Uterus (tissue), 4 donors: ENCODE data around the gene DOC2B. TPM values are rescaled to one million over a fixed set of nuclear protein-coding genes. Genes with fewer than 3 reads are reported as not detected.

Source experiments
- DNase-seq, 2 donors: peaks; one replicate each; pipeline ENCODE4 v3.0.0-alpha.2; 2019 to 2020
- H3K27ac ChIP-seq, 2 donors: fragments of 200-600 bp; sonication (generic); 1 replicate in 1 of 2; 2 replicates in 1 of 2; pipeline ENCODE4 v1.5.1; 2016 to 2018
- H3K27me3 ChIP-seq, 2 donors: fragments of 200-600 bp; sonication (generic); one replicate each; pipeline ENCODE4 v1.5.1; 2018 to 2019; ENCODE audit warnings: control low read depth in 1 of 2
- H3K36me3 ChIP-seq, 2 donors: fragments of 200-600 bp; sonication (generic); one replicate each; pipeline ENCODE4 v1.5.1; 2019; ENCODE audit warnings: control low read depth in 1 of 2
- H3K4me1 ChIP-seq, 2 donors: fragments of 200-600 bp; sonication (generic); one replicate each; pipeline ENCODE4 v1.5.1; 2018 to 2019; ENCODE audit warnings: control low read depth in 1 of 2
- H3K4me3 ChIP-seq, 2 donors: fragments of 200-600 bp; sonication (generic); 1 replicate in 1 of 2; 2 replicates in 1 of 2; pipeline ENCODE4 v1.5.1; 2018 to 2019; ENCODE audit warnings: mild to moderate bottlenecking in 1 of 2
- H3K9me3 ChIP-seq, 2 donors: fragments of 200-600 bp; sonication (generic); one replicate each; pipeline ENCODE4 v1.5.1; 2019; ENCODE audit warnings: control low read depth in 1 of 2
- CTCF ChIP-seq, 4 experiments: fragments of 200-600 bp in 2 of 4; fragments of 450-650 bp in 2 of 4; sonication (generic) in 2 of 4; IDR thresholded peaks; one replicate each; pipeline ENCODE4 v1.5.1; 2016 to 2019; ENCODE audit warnings: antibody characterized with exemption in 4 of 4, mild to moderate bottlenecking in 2 of 4, moderate library complexity in 1 of 4
- POLR2A ChIP-seq, 2 donors: fragments of 450-650 bp; IDR thresholded peaks; one replicate each; pipeline ENCODE4 v1.6.1; 2016; ENCODE audit warnings: antibody characterized with exemption in 2 of 2, mild to moderate bottlenecking in 1 of 2, moderate library complexity in 1 of 2
- intact Hi-C: fragments of 100-400 bp; cut with DNase I; formaldehyde crosslinking; loops from one replicate; pipeline ENCODE4 v1.15.1; 2023; ENCODE audit warnings: low total_unique reads
- total RNA-seq, 4 donors: library from RNA; depleted of rRNA in 3 of 4; stranded (reverse); fragments of >200 nt in 3 of 4; gene quantifications; one replicate each; pipeline versions ENCODE4 v1.1.0 to v1.2.4, GENCODE V29; 2014 to 2023
- donor health status: DM: yes; HTN: yes; CAD: no.

Gene DOC2B
- total RNA-seq, 4 donors from 2014 or later, result 3.8 to 45.3 (median 7.1) TPM

- peaks cover 0 to 12% of the 10 kb centered on the region in 2 donors for H3K4me1 ChIP-seq
- no peak overlapping the region for H3K4me3 ChIP-seq
- no peak overlapping the region for H3K27ac ChIP-seq
- intact Hi-C loops, result no loop called here
- DNase-seq, result no peak
- TF ChIP-seq POLR2A (IDR thresholded peaks at IDR 0.05) (no peak), CTCF (IDR thresholded peaks at IDR 0.05) (no peak)
- H3K9me3 ChIP-seq, result no peaks in the 10 kb centered on the region
- no peaks in the 10 kb centered on the region for H3K36me3 ChIP-seq
- peaks cover 0 to 5% of the 10 kb centered on the region in 2 donors for H3K27me3 ChIP-seq
These were observed 3.7 kb downstream of the DOC2B start for GRCh38 chr17:177762-178161.

GRCh38 chr17:177155-177554, 4.3 kb downstream of the DOC2B start:
- Histone ChIP-seq H3K9me3 (no peaks in the 10 kb centered on the region), H3K27ac (no peak overlapping the region), H3K4me1 (peaks cover 0 to 12% of the 10 kb centered on the region in 2 donors), H3K4me3 (no peak overlapping the region), H3K27me3 (peaks cover 0 to 5% of the 10 kb centered on the region in 2 donors), H3K36me3 (no peaks in the 10 kb centered on the region)
- TF ChIP-seq CTCF (IDR thresholded peaks at IDR 0.05) (no peak), POLR2A (IDR thresholded peaks at IDR 0.05) (no peak)
- DNase-seq, result no peak
- intact Hi-C loops, result no loop called here

- no peaks in the 10 kb centered on the region for H3K4me1 ChIP-seq
- H3K27me3 ChIP-seq, result no peaks in the 10 kb centered on the region
- TF ChIP-seq POLR2A (IDR thresholded peaks at IDR 0.05) (no peak), CTCF (IDR thresholded peaks at IDR 0.05) (no peak)
- H3K4me3 ChIP-seq, result no peak overlapping the region
- H3K36me3 ChIP-seq, result no peaks in the 10 kb centered on the region
- DNase-seq, result no peak
- H3K9me3 ChIP-seq, result no peaks in the 10 kb centered on the region
- intact Hi-C loops, result no loop called here
- no peak overlapping the region for H3K27ac ChIP-seq
These were observed 8.1 kb downstream of the DOC2B start for GRCh38 chr17:173166-173911.

GRCh38 chr17:172401-172800, 9.0 kb downstream of the DOC2B start:
- Histone ChIP-seq H3K4me3 (no peak overlapping the region), H3K27ac (no peak overlapping the region), H3K9me3 (no peaks in the 10 kb centered on the region), H3K36me3 (no peaks in the 10 kb centered on the region), H3K4me1 (no peaks in the 10 kb centered on the region), H3K27me3 (no peaks in the 10 kb centered on the region)
- no peak for TF ChIP-seq POLR2A (IDR thresholded peaks at IDR 0.05)
- no peak for TF ChIP-seq CTCF (IDR thresholded peaks at IDR 0.05)
- no peak for DNase-seq
- intact Hi-C loops, result no loop called here

- intact Hi-C loops, result no loop called here
These were observed 9.6 kb downstream of the DOC2B start for GRCh38 chr17:171871-172270.

More at GRCh38 chr17:171871-172270, 9.6 kb downstream of the DOC2B start:
- Histone ChIP-seq H3K4me1 (no peaks in the 10 kb centered on the region), H3K4me3 (no peak overlapping the region), H3K36me3 (no peaks in the 10 kb centered on the region), H3K9me3 (no peaks in the 10 kb centered on the region), H3K27me3 (no peaks in the 10 kb centered on the region), H3K27ac (no peak overlapping the region)
- TF ChIP-seq CTCF (IDR thresholded peaks at IDR 0.05) (no peak), POLR2A (IDR thresholded peaks at IDR 0.05) (no peak)
- no peak for DNase-seq
